SU-DHL-6 (cell line): ENCODE results near the gene TMEM220.

Source experiments
- EZH2phosphoT487 ChIP-seq: fragments of 200-600 bp; sonication (generic), shearing (Covaris generic); conservative IDR thresholded peaks from 2 replicates; pipeline ENCODE4 v1.6.1; 2018; ENCODE audit warnings: mild to moderate bottlenecking, antibody characterized with exemption, low read length, moderate library complexity, mixed read lengths
- TF ChIP-seq, protein P1 (sequence below): fragments of 200-600 bp; sonication (generic); IDR thresholded peaks from one replicate; pipeline ENCODE4 v1.5.1; 2017; ENCODE audit warnings: antibody characterized with exemption, mild to moderate bottlenecking, low read length, moderate library complexity; ENCODE audit not compliant: insufficient read depth, poor library complexity, severe bottlenecking

GRCh38 chr17:10697092-10698081 lies 32.4 kb downstream of the TMEM220 start, which contains the start of the genes ADPRM and SCO1:
- TF ChIP-seq, protein P1, sequence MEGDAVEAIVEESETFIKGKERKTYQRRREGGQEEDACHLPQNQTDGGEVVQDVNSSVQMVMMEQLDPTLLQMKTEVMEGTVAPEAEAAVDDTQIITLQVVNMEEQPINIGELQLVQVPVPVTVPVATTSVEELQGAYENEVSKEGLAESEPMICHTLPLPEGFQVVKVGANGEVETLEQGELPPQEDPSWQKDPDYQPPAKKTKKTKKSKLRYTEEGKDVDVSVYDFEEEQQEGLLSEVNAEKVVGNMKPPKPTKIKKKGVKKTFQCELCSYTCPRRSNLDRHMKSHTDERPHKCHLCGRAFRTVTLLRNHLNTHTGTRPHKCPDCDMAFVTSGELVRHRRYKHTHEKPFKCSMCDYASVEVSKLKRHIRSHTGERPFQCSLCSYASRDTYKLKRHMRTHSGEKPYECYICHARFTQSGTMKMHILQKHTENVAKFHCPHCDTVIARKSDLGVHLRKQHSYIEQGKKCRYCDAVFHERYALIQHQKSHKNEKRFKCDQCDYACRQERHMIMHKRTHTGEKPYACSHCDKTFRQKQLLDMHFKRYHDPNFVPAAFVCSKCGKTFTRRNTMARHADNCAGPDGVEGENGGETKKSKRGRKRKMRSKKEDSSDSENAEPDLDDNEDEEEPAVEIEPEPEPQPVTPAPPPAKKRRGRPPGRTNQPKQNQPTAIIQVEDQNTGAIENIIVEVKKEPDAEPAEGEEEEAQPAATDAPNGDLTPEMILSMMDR, result no peak
- TF ChIP-seq EZH2phosphoT487, result no peak
